ENCODE data around the gene ASXL3.

ASXL3 gene

GRCh38 chr18:33580546-33580945 lies 2.5 kb downstream of the ASXL3 start:
- TF ChIP-seq CTCF (IDR thresholded peaks at IDR 0.05; ENCODE audit: borderline replicate concordance, extremely low read depth, low read length, poor library complexity, severe bottlenecking) (no peak), EZH2 (IDR thresholded peaks at IDR 0.05; ENCODE audit: borderline replicate concordance, low read depth, low read length, severe bottlenecking) (no peak)

GRCh38 chr18:33581856-33582255 lies 3.8 kb downstream of the ASXL3 start:
- DNase-seq (no peak), ATAC-seq (ENCODE audit: insufficient read depth, low read depth) (no peak)
- peak overlapping the region; percentile 22; the same call in 1 of the 2 replicates for H2AFZ ChIP-seq (ENCODE audit: low read depth, low read length)
- H3K4me1 ChIP-seq (ENCODE audit: insufficient read depth, low read length): no peaks in the 10 kb centered on the region
- H3K27ac ChIP-seq (ENCODE audit: low read length): no peak overlapping the region
- no peak overlapping the region for H3K4me2 ChIP-seq (ENCODE audit: insufficient read depth, low read length)
- TF ChIP-seq EZH2 (IDR thresholded peaks at IDR 0.05; ENCODE audit: borderline replicate concordance, low read depth, low read length, severe bottlenecking) (no peak), CTCF (IDR thresholded peaks at IDR 0.05; ENCODE audit: borderline replicate concordance, extremely low read depth, low read length, poor library complexity, severe bottlenecking) (no peak)
- no peaks in the 10 kb centered on the region for H4K20me1 ChIP-seq (ENCODE audit: insufficient read depth, low read length)
- no peaks in the 10 kb centered on the region for H3K79me2 ChIP-seq (ENCODE audit: insufficient read depth, low read length)
- H3K36me3 ChIP-seq (ENCODE audit: insufficient read depth, low read length): no peaks in the 10 kb centered on the region
- H3K4me3 ChIP-seq (ENCODE audit: low read depth in 1 of 2, low read length in 2 of 2): no peak overlapping the region
- H3K27me3 ChIP-seq (ENCODE audit: insufficient read depth, low read length, poor library complexity): no peaks in the 10 kb centered on the region
- H3K9ac ChIP-seq (ENCODE audit: low read depth, low read length): no peak overlapping the region
- H3K9me3 ChIP-seq (ENCODE audit: insufficient read depth, low read length, severe bottlenecking): no peaks in the 10 kb centered on the region

More at GRCh38 chr18:33580546-33580945, 2.5 kb downstream of the ASXL3 start:
- Histone ChIP-seq H3K27me3 (ENCODE audit: insufficient read depth, low read length, poor library complexity) (no peaks in the 10 kb centered on the region), H3K4me1 (ENCODE audit: insufficient read depth, low read length) (no peaks in the 10 kb centered on the region), H3K9ac (ENCODE audit: low read depth, low read length) (no peak overlapping the region), H3K79me2 (ENCODE audit: insufficient read depth, low read length) (no peaks in the 10 kb centered on the region), H3K4me2 (ENCODE audit: insufficient read depth, low read length) (no peak overlapping the region), H3K9me3 (ENCODE audit: insufficient read depth, low read length, severe bottlenecking) (no peaks in the 10 kb centered on the region), H3K36me3 (ENCODE audit: insufficient read depth, low read length) (no peaks in the 10 kb centered on the region), H3K4me3 (ENCODE audit: low read depth in 1 of 2, low read length in 2 of 2) (no peak overlapping the region), H4K20me1 (ENCODE audit: insufficient read depth, low read length) (no peaks in the 10 kb centered on the region), H3K27ac (ENCODE audit: low read length) (no peak overlapping the region), H2AFZ (ENCODE audit: low read depth, low read length) (no peak overlapping the region)
- ATAC-seq (ENCODE audit: insufficient read depth, low read depth) (no peak), DNase-seq (no peak)

- no peaks in the 10 kb centered on the region for H3K79me2 ChIP-seq (ENCODE audit: insufficient read depth, low read length)
- no peaks in the 10 kb centered on the region for H3K4me1 ChIP-seq (ENCODE audit: insufficient read depth, low read length)
- H4K20me1 ChIP-seq (ENCODE audit: insufficient read depth, low read length): no peaks in the 10 kb centered on the region
- no peak overlapping the region for H2AFZ ChIP-seq (ENCODE audit: low read depth, low read length)
- H3K36me3 ChIP-seq (ENCODE audit: insufficient read depth, low read length): no peaks in the 10 kb centered on the region
- H3K9ac ChIP-seq (ENCODE audit: low read depth, low read length): no peak overlapping the region
- no peaks in the 10 kb centered on the region for H3K27me3 ChIP-seq (ENCODE audit: insufficient read depth, low read length, poor library complexity)
- no peak overlapping the region for H3K4me2 ChIP-seq (ENCODE audit: insufficient read depth, low read length)
- TF ChIP-seq EZH2 (IDR thresholded peaks at IDR 0.05; ENCODE audit: borderline replicate concordance, low read depth, low read length, severe bottlenecking) (no peak), CTCF (IDR thresholded peaks at IDR 0.05; ENCODE audit: borderline replicate concordance, extremely low read depth, low read length, poor library complexity, severe bottlenecking) (no peak)
- DNase-seq (no peak), ATAC-seq (ENCODE audit: insufficient read depth, low read depth) (no peak)
- H3K9me3 ChIP-seq (ENCODE audit: insufficient read depth, low read length, severe bottlenecking): no peaks in the 10 kb centered on the region
- no peak overlapping the region for H3K4me3 ChIP-seq (ENCODE audit: low read depth in 1 of 2, low read length in 2 of 2)
- no peak overlapping the region for H3K27ac ChIP-seq (ENCODE audit: low read length)
Measured at GRCh38 chr18:33583901-33584300, 5.9 kb downstream of the ASXL3 start.
